NB4 (cell line): ENCODE measurements around the gene VPS37D.

ENCODE experiments used
- DNase-seq: peaks from one replicate; pipeline ENCODE4 v3.0.0; 2010; ENCODE audit warnings: low read depth
- H3K4me3 ChIP-seq: one replicate; pipeline ENCODE4 v1.5.1; 2011; ENCODE audit warnings: mild to moderate bottlenecking, low read depth, low read length, moderate library complexity
- MYC ChIP-seq: IDR thresholded peaks from 2 replicates; pipeline ENCODE4 v1.6.1; 2011; ENCODE audit warnings: low read depth, low read length
- POLR2A ChIP-seq: IDR thresholded peaks from 2 replicates; pipeline ENCODE4 v1.6.1; 2011; ENCODE audit warnings: mild to moderate bottlenecking; ENCODE audit not compliant: insufficient read length; ENCODE audit errors: extremely low read depth
- TF ChIP-seq, protein P1 (sequence below): IDR thresholded peaks from one replicate; pipeline ENCODE4 v1.5.1; 2012; ENCODE audit warnings: low read depth, low read length
- TF ChIP-seq, protein P2 (sequence below): IDR thresholded peaks from 2 replicates; pipeline ENCODE4 v1.6.1; 2011; ENCODE audit warnings: low read depth, low read length

VPS37D gene

DNA sequence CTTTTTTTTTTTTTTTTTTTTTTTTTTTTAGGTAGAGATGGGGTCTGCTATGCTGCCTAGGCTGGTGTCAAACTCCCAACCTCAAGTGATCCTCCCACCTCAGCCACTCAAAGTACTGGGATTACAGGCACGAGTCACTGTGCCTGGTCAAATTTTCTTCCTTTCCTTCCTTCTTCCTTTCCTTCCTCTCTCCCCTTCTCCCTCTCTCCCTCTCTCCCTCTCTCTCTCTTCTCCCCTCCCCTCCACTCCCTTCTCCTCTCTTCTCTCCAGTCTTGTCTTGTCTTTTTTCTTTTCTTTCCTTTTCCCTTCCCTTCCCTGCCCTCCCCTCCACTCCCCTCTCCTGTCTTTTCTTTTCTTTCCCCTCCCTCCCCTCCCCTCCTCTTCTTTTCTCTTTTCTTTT is 36.1 kb upstream of the VPS37D start:
- TF ChIP-seq, protein P1, sequence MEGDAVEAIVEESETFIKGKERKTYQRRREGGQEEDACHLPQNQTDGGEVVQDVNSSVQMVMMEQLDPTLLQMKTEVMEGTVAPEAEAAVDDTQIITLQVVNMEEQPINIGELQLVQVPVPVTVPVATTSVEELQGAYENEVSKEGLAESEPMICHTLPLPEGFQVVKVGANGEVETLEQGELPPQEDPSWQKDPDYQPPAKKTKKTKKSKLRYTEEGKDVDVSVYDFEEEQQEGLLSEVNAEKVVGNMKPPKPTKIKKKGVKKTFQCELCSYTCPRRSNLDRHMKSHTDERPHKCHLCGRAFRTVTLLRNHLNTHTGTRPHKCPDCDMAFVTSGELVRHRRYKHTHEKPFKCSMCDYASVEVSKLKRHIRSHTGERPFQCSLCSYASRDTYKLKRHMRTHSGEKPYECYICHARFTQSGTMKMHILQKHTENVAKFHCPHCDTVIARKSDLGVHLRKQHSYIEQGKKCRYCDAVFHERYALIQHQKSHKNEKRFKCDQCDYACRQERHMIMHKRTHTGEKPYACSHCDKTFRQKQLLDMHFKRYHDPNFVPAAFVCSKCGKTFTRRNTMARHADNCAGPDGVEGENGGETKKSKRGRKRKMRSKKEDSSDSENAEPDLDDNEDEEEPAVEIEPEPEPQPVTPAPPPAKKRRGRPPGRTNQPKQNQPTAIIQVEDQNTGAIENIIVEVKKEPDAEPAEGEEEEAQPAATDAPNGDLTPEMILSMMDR: no peak
- TF ChIP-seq, protein P2, sequence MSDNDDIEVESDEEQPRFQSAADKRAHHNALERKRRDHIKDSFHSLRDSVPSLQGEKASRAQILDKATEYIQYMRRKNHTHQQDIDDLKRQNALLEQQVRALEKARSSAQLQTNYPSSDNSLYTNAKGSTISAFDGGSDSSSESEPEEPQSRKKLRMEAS: no peak
- no peak for TF ChIP-seq POLR2A
- TF ChIP-seq MYC: no peak
- DNase-seq: no peak
- no peak overlapping the region for H3K4me3 ChIP-seq

DNA sequence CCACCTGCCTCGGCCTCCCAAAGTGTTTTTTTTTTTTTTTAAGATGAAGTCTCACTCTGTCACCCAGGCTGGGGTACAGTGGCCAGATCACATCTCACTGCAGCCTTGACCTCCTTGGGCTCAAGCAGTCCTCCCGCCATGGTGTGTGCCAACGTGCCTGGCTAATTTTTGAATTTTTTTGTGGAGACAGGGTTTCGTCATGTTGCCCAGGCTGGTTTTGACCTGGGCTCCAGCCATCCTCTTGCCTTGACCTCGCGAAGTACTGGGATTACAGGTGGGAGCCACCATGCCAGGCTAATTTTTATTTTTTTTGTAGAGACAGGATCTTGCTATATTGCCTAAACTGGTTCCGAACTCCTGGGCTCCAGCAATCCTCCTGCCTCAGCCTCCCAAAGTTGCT is 34.3 kb upstream of the VPS37D start:
- TF ChIP-seq POLR2A (no peak), MYC (no peak)
- TF ChIP-seq, protein P1: no peak
- TF ChIP-seq, protein P2: no peak
- no peak overlapping the region for H3K4me3 ChIP-seq
- DNase-seq: no peak

DNA sequence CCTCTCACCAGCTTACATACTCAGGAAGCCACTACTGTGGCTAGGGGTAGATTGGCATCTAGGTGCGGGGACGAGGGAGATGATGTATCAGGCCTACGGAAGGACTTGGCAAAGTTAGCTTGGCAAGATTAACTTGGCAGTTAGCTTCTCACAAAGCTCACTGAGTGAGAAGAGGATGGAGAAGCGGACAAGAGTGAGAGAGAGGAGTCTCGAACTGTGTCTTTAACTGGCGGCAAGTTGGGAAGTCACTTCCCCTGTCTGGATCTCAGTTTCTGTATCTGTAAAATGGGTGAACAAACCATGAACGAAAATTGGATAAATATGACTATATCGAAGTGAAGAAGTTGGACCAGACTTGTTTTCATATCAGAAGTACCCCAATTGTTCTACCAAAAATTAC is 33.8 kb upstream of the VPS37D start:
- no peak for DNase-seq
- TF ChIP-seq, protein P2: no peak
- TF ChIP-seq MYC (no peak), POLR2A (no peak)
- TF ChIP-seq, protein P1: no peak
- no peak overlapping the region for H3K4me3 ChIP-seq

DNA sequence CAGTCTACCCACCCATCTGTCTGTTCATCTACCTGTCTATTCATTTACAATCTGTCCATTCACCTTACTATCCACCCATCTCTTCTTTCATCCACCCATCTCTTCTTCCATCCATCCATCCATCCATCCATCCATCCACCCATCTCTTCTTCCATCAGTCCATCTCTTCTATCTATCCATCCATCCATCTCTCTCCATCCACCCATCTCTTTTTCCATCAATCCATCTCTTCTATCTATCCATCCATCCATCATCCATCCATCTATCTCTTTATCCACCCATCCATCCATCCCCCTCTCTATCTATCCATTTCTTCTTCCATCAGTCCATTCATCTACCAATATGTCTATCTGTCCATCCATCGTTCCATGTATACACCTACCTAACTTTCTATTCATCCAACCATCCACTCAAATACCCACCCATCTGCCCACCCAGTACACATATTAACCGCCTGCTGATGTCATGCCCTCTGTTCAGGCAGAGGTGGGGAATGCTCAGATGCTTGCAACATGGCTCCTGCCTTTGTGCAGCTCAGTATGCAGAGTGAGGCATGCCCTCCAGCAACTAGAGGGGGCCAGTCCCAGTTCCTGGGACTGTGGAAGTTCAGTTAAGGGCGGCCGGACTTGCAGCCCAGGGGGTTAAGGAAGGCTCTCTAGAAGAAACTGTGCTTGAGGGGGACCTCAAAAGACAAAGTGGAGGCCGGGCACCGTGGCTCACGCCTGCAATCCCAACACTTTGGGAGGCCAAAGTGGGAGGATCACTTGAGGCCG is 32.0 kb upstream of the VPS37D start:
- TF ChIP-seq, protein P2: no peak
- no peak for TF ChIP-seq POLR2A
- TF ChIP-seq MYC: no peak
- TF ChIP-seq, protein P1: no peak
- no peak for DNase-seq
- H3K4me3 ChIP-seq: no peak overlapping the region

DNA sequence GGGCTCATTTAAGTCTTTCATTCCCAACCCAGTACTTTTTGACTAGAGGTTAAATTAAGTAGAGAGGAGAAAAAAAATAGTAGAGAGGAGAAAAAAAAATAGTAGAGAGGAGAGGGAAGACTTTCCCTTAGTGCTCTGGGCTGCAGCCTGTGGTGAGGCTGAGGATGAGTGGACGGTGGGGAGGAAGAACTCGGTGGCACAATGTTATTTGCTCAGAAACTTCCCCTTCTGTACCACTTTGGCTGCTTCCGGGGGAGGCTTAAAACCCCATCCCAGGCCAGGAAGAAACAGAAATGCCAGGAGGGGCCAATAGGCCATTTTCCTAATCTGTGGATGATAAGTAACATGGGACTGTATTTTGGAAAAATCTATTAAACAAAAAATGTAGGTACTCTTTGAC is 28.7 kb upstream of the VPS37D start:
- peak; percentile 81 for DNase-seq
- no peak overlapping the region for H3K4me3 ChIP-seq

More for the DNA sequence above, 28.7 kb upstream of the VPS37D start:
- TF ChIP-seq, protein P1: no peak
- TF ChIP-seq, protein P2: no peak
- TF ChIP-seq MYC (no peak), POLR2A (no peak)
